ENCODE data around the gene WIZ.

WIZ gene

DNA sequence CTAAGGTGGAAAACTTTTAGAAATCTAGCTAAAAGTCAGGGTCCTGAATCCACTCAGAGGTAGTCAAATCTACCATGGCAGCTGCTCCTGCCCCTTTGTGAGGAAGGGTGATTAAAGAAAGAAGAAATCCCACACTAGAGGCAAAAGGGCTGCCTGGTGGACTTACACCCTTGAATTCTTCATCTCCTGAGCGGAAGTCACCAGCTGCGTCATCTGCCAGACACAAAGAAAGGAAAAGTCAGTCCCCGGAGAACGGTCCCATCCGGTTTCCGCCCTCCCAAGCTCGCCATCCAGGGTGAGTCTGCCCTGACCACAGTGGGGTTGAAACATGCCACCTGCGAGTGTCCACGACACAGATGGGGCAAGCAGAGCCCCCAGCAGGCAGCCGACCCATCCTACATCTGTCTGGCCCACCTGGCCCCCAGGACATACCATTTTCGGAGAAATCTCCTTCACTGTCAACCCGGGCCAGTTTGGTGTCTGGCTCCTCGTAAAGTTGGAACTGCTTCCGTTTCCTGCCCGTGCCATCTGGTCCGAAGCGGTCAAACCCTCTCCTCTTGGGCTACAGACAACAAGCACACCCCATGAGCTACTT, 77.9 kb downstream of the WIZ start:
- no peaks in the 10 kb centered on the region for H3K9me3 ChIP-seq (ENCODE audit: control extremely low read depth in 1 of 5, control insufficient read depth in 4 of 5, insufficient read depth in 2 of 5, low read depth in 1 of 5, low read length in 4 of 5)
- no peak overlapping the region for H3K4me3 ChIP-seq (ENCODE audit: control insufficient read depth in 1 of 7, extremely low read depth in 1 of 7, insufficient read depth in 4 of 7, low read depth in 2 of 7, low read length in 6 of 7)
- H3K27ac ChIP-seq (ENCODE audit: insufficient read depth in 1 of 2, low read depth in 1 of 2, low read length in 2 of 2, poor library complexity in 1 of 2, severe bottlenecking in 2 of 2) = no peak overlapping the region
- POLR2A ChIA-PET = interaction anchor here (1.8 kb wide), 1 partner anchor 10 kb away, joined by 5 read pairs; no protein-coding TSS in a partner anchor
- peaks cover 0 to 4% (median 2%) of the 10 kb centered on the region in 4 experiments for H3K4me1 ChIP-seq (ENCODE audit: control extremely low read depth in 1 of 4, control insufficient read depth in 4 of 4, insufficient read depth in 4 of 4, low read length in 3 of 4)
- no peak for DNase-seq
- CTCF ChIA-PET = interaction anchor here (0.7 to 1.3 kb wide), 4 partner anchors 8 to 184 kb away, joined by 3 to 4 read pairs (median 3); partner anchors contain the start of gene AKAP8
- WGBS (ENCODE audit: insufficient coverage) = 97% methylated on average over 14 of the region's 17 CpGs
- peaks cover 14 to 78% (median 58%) of the 10 kb centered on the region in 4 experiments for H3K36me3 ChIP-seq (ENCODE audit: control insufficient read depth in 4 of 4, insufficient read depth in 4 of 4, low read length in 3 of 4)
- H3K27me3 ChIP-seq (replicated peaks in 2 of 5; ENCODE audit: control insufficient read depth in 4 of 5, insufficient read depth in 5 of 5, low read length in 4 of 5) = no peaks in the 10 kb centered on the region

- Histone ChIP-seq H3K27ac (ENCODE audit: insufficient read depth in 1 of 2, low read depth in 1 of 2, low read length in 2 of 2, poor library complexity in 1 of 2, severe bottlenecking in 2 of 2) (no peak overlapping the region), H3K36me3 (ENCODE audit: control insufficient read depth in 4 of 4, insufficient read depth in 4 of 4, low read length in 3 of 4) (peaks cover 17 to 82% (median 60%) of the 10 kb centered on the region in 4 experiments), H3K4me1 (ENCODE audit: control extremely low read depth in 1 of 4, control insufficient read depth in 4 of 4, insufficient read depth in 4 of 4, low read length in 3 of 4) (no peaks in the 10 kb centered on the region), H3K4me3 (ENCODE audit: control insufficient read depth in 1 of 7, extremely low read depth in 1 of 7, insufficient read depth in 4 of 7, low read depth in 2 of 7, low read length in 6 of 7) (no peak overlapping the region), H3K9me3 (ENCODE audit: control extremely low read depth in 1 of 5, control insufficient read depth in 4 of 5, insufficient read depth in 2 of 5, low read depth in 1 of 5, low read length in 4 of 5) (no peaks in the 10 kb centered on the region), H3K27me3 (replicated peaks in 2 of 5; ENCODE audit: control insufficient read depth in 4 of 5, insufficient read depth in 5 of 5, low read length in 4 of 5) (no peaks in the 10 kb centered on the region)
- 100% methylated on average over 4 of the region's 7 CpGs for WGBS (ENCODE audit: insufficient coverage)
- no peak for DNase-seq
- POLR2A ChIA-PET = interaction anchor here (1.4 to 1.8 kb wide), 2 partner anchors 8 to 9 kb away, joined by 3 to 5 read pairs; partner anchors contain the start of gene AKAP8
- CTCF ChIA-PET = interaction anchor here (1.0 to 1.3 kb wide), 2 partner anchors 9 to 185 kb away, joined by 3 to 4 read pairs; partner anchors contain the start of gene AKAP8
Observed at GRCh38 chr19:15371119-15371518, 78.6 kb downstream of the WIZ start.

All from common myeloid progenitor, CD34-positive (primary cell).